Anterior cingulate cortex (tissue), 58 donors: ENCODE results near the gene RYK.

Source experiments
- DNase-seq, 58 donors: peaks; one replicate each; lab custom pipeline; 2025; lab: John Stamatoyannopoulos, UW

The RYK gene

GRCh38 chr3:134161898-134162615 is 88.6 kb downstream of the RYK start:
- no peak for DNase-seq

- DNase-seq: no peak
These were observed 95.2 kb downstream of the RYK start for GRCh38 chr3:134155446-134155845.

- no peak for DNase-seq
These were observed 96.9 kb downstream of the RYK start for GRCh38 chr3:134153761-134154160.

- no peak for DNase-seq
These were observed 100.2 kb downstream of the RYK start for GRCh38 chr3:134150476-134150875.

- DNase-seq: no peak
These were observed 101.4 kb downstream of the RYK start for GRCh38 chr3:134149286-134149685.

GRCh38 chr3:134148534-134148933 is 102.1 kb downstream of the RYK start:
- no peak for DNase-seq

GRCh38 chr3:134147411-134147810 is 103.2 kb downstream of the RYK start:
- DNase-seq: peak in 2 of 58 donors; percentile 13 to 16

GRCh38 chr3:134146666-134147065 is 104.0 kb downstream of the RYK start:
- DNase-seq: no peak

GRCh38 chr3:134145183-134145582 is 105.5 kb downstream of the RYK start:
- DNase-seq: no peak

- no peak for DNase-seq
These were observed 106.0 kb downstream of the RYK start for GRCh38 chr3:134144694-134145093.

GRCh38 chr3:134143828-134144401 is 106.7 kb downstream of the RYK start:
- no peak for DNase-seq

- no peak for DNase-seq
These were observed 114.1 kb downstream of the RYK start for GRCh38 chr3:134136604-134137003.

- no peak for DNase-seq
These were observed 115.8 kb downstream of the RYK start for GRCh38 chr3:134134698-134135415.

- DNase-seq: no peak
These were observed 116.4 kb downstream of the RYK start for GRCh38 chr3:134134240-134134639.

- no peak for DNase-seq
These were observed 117.7 kb downstream of the RYK start for GRCh38 chr3:134132961-134133360.

GRCh38 chr3:134126153-134126552 is 124.5 kb downstream of the RYK start:
- no peak for DNase-seq

- no peak for DNase-seq
These were observed 135.9 kb downstream of the RYK start for GRCh38 chr3:134114726-134115125.

GRCh38 chr3:134111616-134112015 is 139.0 kb downstream of the RYK start:
- no peak for DNase-seq

GRCh38 chr3:134110963-134111362 is 139.7 kb downstream of the RYK start:
- no peak for DNase-seq
